ENCODE results near the gene CHTF18. TPM values are rescaled to one million over a fixed set of nuclear protein-coding genes. Genes with fewer than 3 reads are reported as not detected.
"Not testable (repeated sequence)": the region's sequence is repeated elsewhere in the genome, so short reads cannot be mapped to it uniquely, and the experiment has no call there.

CHTF18 gene
- total RNA-seq, 1 donor from 2014 or later = 19.9 TPM

DNA sequence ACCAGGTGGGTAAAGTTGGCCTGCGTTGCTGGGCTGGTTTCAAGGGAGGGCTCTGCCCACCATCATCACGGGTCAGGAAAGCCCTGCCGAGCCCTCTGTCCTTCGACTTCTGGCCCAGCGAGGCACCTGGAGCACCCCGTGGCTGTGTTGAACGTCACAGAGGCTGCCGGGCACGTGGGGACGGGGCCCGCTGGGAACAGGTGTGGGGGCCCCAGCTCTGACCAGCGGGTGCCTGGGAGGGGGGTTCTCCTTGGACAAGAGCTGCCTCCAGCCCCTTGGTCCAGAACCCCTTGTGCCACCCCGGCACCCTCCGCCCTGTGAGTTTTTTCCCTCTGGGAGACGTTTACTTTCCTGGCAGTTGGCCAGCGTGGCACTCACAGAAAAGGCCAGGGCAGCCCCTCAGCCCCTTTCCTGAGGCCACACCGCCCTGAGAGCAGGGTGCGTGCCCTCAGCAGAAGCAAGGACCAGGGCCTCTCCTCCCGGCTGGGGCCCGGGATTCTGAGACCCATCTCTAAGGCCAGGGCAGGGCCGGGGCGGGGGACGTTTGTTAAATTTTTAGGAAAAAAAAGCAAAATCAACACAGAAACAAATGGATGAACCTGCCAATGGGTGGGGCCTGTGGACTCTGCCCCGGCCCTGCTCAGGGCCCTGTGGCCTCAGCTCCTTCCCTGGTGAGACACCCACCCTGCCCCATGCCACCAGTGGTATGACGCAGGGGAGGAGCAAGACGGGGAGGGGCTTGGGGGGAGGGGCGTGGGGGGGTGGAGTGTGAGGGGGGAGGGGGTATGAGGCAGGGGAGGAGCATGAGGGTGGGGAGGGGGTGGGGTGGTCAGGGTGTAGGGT is 43.4 kb downstream of the CHTF18 start:
- DNase-seq (ENCODE audit: low spot score in 2 of 2) = no peak
- Histone ChIP-seq H3K36me3 (no peaks in the 10 kb centered on the region), H3K9me3 (peaks cover 4 to 11% of the 10 kb centered on the region in 2 donors), H3K4me3 (no peak overlapping the region), H3K27me3 (no peaks in the 10 kb centered on the region), H3K4me1 (no peaks in the 10 kb centered on the region), H3K27ac (no peak overlapping the region)
- TF ChIP-seq, protein P1, sequence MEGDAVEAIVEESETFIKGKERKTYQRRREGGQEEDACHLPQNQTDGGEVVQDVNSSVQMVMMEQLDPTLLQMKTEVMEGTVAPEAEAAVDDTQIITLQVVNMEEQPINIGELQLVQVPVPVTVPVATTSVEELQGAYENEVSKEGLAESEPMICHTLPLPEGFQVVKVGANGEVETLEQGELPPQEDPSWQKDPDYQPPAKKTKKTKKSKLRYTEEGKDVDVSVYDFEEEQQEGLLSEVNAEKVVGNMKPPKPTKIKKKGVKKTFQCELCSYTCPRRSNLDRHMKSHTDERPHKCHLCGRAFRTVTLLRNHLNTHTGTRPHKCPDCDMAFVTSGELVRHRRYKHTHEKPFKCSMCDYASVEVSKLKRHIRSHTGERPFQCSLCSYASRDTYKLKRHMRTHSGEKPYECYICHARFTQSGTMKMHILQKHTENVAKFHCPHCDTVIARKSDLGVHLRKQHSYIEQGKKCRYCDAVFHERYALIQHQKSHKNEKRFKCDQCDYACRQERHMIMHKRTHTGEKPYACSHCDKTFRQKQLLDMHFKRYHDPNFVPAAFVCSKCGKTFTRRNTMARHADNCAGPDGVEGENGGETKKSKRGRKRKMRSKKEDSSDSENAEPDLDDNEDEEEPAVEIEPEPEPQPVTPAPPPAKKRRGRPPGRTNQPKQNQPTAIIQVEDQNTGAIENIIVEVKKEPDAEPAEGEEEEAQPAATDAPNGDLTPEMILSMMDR (IDR thresholded peaks at IDR 0.05) = no peak
- intact Hi-C loops (cut with DNase I) = no loop called here

DNA sequence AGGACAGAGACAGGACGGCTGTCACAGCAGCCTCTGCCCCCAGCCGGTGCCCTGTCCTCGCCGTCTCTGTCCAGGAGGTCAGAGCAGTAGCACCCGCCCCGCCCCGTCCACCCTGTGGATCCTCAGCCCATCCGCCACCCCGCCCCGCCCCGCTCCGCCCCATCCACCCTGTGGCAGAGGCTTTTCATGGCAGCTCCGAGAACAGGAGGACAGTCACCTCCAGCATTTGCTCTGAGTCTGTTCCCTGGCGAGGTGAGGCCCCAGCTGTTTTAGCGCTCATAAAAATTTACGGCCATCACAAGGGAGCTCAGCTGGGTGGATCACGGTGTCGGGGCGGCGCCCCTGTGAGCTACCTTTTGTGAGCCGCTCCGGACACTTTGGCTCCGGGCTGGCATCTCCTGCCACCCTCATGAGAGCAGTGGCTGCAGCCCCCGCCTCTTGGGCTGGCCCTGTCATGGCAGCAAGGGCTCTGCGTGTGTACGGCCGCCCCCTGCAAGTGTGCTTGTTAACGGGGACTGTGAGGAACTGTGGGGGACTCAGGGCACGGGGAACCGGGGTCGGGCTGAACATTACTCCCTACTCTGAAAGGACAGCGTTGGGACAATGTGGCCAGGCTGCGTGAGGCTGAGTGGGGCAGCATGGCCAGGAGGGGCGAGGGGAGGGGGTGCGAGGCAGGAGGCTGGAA is 44.4 kb downstream of the CHTF18 start:
- TF ChIP-seq, protein P1 (IDR thresholded peaks at IDR 0.05) = no peak
- Histone ChIP-seq H3K4me3 (no peak overlapping the region), H3K27me3 (no peaks in the 10 kb centered on the region), H3K27ac (no peak overlapping the region), H3K9me3 (peaks cover 4 to 19% of the 10 kb centered on the region in 2 donors), H3K4me1 (no peaks in the 10 kb centered on the region), H3K36me3 (no peaks in the 10 kb centered on the region)
- no peak for DNase-seq (ENCODE audit: low spot score in 2 of 2)
- intact Hi-C loops (cut with DNase I) = no loop called here

DNA sequence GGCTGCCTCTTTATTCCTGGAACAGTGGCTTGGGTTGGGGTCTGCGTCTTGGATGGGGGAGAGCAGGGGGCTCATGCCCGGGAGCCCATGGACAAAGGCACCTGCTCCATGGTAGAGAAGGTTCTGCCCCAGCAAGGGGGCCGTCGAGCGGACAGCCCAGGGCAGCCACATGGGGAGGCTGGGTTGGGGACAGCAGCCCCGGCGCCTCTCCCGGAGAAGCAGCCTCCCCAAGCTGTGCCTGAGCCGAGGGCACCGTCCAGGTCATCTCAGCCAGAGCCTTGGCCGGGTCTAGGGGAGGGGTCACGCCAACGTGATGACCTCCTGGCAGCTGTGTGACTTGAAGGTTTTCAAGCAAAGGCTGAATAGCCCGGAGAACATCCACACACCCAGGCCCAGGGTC is 45.0 kb downstream of the CHTF18 start:
- H3K9me3 ChIP-seq = peaks cover 4 to 22% of the 10 kb centered on the region in 2 donors
- no peak overlapping the region for H3K27ac ChIP-seq
- intact Hi-C loops (cut with DNase I) = no loop called here
- H3K4me3 ChIP-seq = no peak overlapping the region
- H3K4me1 ChIP-seq = no peaks in the 10 kb centered on the region
- H3K36me3 ChIP-seq = no peaks in the 10 kb centered on the region
- H3K27me3 ChIP-seq = no peaks in the 10 kb centered on the region
- TF ChIP-seq, protein P1 (IDR thresholded peaks at IDR 0.05) = no peak
- DNase-seq (ENCODE audit: low spot score in 2 of 2) = no peak

DNA sequence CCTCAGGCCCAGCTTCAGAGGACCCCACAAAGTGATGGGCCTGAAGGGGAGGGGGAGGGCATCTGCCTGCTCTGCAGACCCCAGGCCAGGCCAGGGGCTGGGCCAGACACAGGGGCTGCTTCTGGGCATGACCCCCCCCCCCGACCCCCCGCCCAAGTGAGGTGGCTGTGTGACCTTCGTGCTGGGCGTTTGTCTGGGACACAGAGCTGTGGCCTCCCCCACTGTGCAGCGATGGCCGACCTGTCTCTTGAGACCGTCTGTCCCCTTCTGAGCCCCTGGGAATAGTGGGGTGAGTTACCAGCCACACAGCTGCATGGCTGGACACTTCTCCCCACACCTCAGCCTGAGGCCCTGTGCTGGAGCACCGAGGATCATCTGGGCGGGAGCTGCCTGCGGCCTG is 47.0 kb downstream of the CHTF18 start:
- Histone ChIP-seq H3K9me3 (peaks cover 4 to 23% of the 10 kb centered on the region in 2 donors), H3K36me3 (no peaks in the 10 kb centered on the region), H3K4me1 (no peaks in the 10 kb centered on the region), H3K27ac (no peak overlapping the region), H3K27me3 (no peaks in the 10 kb centered on the region), H3K4me3 (no peak overlapping the region)
- intact Hi-C loops (cut with DNase I) = no loop called here
- no peak for DNase-seq (ENCODE audit: low spot score in 2 of 2)
- TF ChIP-seq, protein P1 (IDR thresholded peaks at IDR 0.05) = no peak

DNA sequence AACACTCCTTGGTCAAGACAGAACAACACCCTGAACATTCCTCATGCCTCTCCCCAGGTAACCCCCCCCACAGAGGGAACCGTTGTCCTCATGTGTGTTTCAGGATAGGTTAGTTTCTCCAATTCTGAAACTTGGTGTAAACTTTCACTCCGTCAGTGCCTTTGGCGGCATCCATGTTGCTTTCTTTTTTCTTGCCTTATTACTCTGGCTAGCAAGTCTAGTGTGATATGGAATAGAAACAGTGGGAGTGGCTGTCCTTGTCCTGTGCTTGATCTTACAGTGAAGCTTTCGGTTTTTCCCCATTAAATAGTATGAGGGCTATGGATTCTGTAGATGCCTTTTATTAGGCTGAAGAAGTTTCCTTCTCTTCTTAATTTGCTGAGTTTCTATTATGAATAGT is 47.8 kb downstream of the CHTF18 start:
- intact Hi-C loops (cut with DNase I) = no loop called here
- Histone ChIP-seq H3K9me3 (peaks cover 4 to 23% of the 10 kb centered on the region in 2 donors), H3K27ac (no peak overlapping the region), H3K36me3 (no peaks in the 10 kb centered on the region), H3K4me1 (no peaks in the 10 kb centered on the region), H3K27me3 (no peaks in the 10 kb centered on the region), H3K4me3 (no peak overlapping the region)
- TF ChIP-seq, protein P1 (IDR thresholded peaks at IDR 0.05) = no peak
- no peak for DNase-seq (ENCODE audit: low spot score in 2 of 2)

DNA sequence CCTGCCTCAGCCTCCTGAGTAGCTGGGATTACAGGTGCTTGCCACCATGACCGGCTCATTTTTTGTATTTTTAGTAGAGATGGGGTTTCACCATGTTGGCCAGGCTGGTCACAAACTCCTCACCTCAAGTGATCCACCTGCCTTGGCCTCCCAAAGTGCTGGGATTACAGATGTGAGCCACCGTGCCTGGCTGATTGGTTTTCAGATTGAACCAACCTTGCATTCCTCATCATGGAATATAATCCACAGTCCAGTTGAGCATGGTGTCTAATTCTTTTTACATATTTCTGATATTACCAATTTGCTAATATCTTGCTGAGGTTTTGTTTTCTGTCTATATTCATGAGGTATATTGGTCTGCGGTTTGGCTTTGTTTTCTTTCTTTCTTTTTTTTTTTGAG is 48.4 kb downstream of the CHTF18 start:
- H3K9me3 ChIP-seq = peaks cover 4 to 23% of the 10 kb centered on the region in 2 donors
- H3K27me3 ChIP-seq; H3K4me1 ChIP-seq; H3K36me3 ChIP-seq; intact Hi-C loops (cut with DNase I); DNase-seq (ENCODE audit: low spot score in 2 of 2); H3K4me3 ChIP-seq; H3K27ac ChIP-seq: not testable (repeated sequence)
